HG03097 (cell line): ENCODE results near the gene KIF6.

ENCODE experiments used
- ATAC-seq: cut with Tn5 transposase; IDR thresholded peaks from one replicate; pipeline ENCODE4 v1.9.1; 2021; ENCODE audit not compliant: unreplicated experiment, low FRiP score

Gene KIF6

GRCh38 chr6:39466631-39467030 is 258.6 kb downstream of the KIF6 start:
- ATAC-seq, result no peak

DNA sequence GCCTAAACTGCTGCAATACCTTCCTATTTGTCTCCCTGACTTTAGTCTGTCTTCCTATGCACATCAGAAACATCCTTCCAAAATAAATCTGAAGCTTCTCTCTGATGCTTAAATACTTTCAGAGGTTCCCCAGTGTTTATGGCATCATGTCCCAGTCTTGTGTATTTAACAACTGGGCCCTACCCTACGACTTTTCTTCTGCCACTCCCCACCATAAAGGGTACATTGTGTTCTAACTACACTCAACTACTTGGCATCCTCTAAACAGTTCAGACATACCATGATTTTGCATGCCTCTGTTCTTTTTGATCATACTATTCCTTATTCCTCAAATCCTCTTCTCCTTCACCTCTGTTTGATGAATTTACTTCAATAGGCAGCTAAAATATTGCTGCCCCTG is 259.7 kb downstream of the KIF6 start:
- ATAC-seq, result no peak

GRCh38 chr6:39464067-39464466 is 261.1 kb downstream of the KIF6 start:
- ATAC-seq, result no peak

- ATAC-seq, result no peak
Observed at GRCh38 chr6:39453956-39454524, 271.2 kb downstream of the KIF6 start.

DNA sequence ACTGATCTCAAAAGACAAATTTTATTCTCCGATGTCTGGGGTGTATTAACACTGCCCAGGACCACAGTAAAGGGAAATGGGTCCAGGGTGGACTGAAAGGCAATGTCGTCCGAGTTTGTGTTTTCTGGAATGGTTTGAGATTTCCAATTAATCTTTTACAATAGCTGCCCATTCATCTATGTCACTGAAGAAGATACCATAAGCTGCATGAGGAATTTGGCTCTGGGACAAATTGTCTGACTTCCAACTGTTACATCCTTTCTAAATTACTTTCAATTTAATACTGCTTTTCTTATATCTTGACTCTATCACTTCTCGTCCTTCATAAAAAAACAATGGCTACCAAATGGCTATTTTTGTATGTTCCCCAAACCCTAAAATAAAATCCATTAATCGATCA is 272.0 kb downstream of the KIF6 start:
- ATAC-seq, result no peak

GRCh38 chr6:39452306-39453145 is 272.7 kb downstream of the KIF6 start:
- ATAC-seq, result no peak

DNA sequence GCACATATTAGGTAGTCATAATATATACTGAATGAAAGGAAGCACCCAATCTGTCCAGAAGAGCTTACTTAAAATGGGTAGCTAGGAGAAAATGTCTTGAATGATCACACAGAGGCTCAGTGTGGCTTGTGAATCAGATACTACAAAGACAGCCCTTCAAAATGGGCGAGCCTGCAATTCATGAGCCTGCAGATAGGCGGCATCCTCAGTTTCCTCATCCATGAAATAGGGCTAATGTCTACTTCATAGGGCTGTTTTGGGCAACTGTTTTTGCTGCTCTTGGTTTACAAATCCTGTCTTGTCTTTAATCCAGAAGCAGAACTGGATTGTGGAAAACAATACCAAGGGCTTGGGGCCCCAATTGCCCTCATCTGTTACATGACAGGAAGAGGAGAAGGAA is 273.4 kb downstream of the KIF6 start:
- no peak for ATAC-seq

GRCh38 chr6:39449022-39449421 is 276.2 kb downstream of the KIF6 start:
- ATAC-seq, result no peak

DNA sequence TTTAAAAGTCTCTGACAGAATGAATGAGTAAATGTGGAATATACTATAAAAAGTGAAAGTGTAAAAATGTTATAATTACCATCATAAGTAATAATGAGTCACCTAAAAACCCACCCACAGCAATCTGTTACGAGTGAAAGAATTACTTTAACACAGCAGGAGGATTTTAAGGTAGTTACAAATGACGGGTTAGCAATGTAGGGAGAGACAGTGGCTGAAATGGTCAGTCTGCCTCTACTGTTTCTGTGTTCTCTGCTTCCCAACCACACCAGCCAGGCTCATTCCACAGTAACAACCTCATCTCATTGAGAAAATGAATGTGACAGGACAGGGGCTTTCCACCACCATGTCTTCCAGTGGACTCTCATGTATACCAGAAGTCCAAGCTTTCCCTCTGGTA is 278.3 kb downstream of the KIF6 start:
- no peak for ATAC-seq

GRCh38 chr6:39445667-39446066 is 279.5 kb downstream of the KIF6 start:
- ATAC-seq, result no peak

DNA sequence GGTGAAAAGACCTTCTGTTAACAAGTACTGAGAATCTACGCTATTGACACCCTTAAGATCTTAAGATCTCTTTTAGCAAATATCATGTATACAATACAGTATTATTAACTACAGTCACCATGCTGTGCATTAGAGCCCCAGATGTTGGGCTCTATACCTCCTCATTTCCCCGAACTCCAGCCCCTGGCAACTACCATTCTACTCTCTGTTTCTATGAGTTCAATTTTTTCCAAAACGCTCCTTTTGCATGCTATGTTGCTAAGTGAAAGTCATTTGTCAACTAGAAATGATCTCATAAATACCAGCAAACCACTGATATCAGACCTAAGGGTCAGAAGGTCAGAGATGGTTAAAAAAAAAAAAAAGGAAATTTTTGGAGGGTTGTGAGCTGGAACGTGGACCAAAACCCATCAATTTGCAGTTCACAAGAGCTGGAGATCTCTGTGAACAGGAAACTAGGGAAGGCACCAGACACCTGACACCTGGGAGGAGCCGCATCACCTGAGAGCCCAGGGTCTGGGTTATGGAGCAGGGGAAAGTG is 280.7 kb downstream of the KIF6 start:
- no peak for ATAC-seq

- ATAC-seq, result no peak
Observed at GRCh38 chr6:39441986-39442385, 283.2 kb downstream of the KIF6 start.

GRCh38 chr6:39441301-39441700 is 283.9 kb downstream of the KIF6 start:
- no peak for ATAC-seq

- ATAC-seq, result no peak
Observed at GRCh38 chr6:39440039-39440426, 285.2 kb downstream of the KIF6 start.

- ATAC-seq, result no peak
Observed at GRCh38 chr6:39439342-39440038, 285.7 kb downstream of the KIF6 start.

- ATAC-seq, result no peak
Observed at GRCh38 chr6:39433630-39434029, 291.6 kb downstream of the KIF6 start.

DNA sequence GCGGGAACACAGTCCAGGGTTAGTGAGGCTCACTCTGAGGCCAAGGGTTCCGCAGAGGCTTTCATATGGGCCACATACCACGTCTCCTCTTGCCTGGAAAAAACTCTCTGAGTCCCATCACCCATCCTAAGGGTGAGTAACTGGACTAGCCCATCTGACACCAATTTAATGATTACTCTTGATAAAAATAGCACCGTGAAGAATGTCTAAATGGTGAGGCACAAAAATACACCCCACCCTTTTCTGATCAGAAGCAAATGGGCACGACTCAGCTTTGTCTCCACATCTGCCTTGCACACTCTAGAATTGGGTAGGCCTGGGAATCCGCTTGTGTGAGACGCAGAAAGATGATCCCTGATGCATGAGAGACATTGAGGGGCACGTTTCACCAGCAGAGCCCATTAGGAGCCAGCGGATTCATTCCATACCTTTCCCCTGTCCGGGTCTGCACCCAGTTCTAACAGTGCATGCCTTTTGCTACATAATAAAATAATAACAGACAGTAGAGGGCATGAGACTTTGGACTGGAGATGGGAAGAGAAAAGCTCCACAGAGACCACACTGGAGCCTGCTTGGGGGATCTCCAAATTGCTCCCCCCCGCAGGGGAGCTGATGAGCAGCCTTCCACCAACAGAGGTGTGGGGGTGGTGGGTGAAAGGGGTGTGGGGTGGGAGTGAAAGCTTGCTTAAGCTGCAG is 292.7 kb downstream of the KIF6 start:
- ATAC-seq, result no peak

DNA sequence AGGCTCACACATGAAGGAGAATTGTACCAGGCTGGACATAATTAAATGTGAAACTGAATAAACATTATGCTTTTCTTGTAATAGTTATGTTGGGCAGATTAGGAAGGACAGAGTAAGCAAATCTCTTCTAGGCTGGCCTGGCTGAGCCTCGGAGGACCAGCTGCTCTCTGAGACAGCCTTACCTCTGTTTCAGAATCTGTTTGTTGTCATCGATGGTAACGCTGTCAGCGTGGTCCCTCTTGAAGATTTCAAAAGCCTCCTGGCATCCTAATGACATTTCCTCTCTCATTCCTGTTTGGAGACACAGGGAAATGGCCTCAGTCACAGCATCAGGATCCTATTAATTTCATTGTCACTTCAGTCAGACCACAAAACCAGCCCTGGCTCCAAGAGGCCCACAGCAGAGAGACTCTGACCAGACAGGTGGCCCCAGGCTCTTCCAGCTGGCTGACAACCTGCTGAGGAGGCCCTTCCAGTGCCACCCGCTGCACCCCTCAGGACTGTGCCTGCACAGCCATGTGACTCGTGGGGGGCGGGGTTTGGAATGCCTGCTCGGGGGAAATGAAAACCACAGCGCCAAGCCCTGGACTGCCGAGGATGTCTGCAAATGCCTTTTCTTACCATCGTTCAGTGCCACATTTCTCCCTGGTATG is 294.2 kb downstream of the KIF6 start:
- no peak for ATAC-seq

DNA sequence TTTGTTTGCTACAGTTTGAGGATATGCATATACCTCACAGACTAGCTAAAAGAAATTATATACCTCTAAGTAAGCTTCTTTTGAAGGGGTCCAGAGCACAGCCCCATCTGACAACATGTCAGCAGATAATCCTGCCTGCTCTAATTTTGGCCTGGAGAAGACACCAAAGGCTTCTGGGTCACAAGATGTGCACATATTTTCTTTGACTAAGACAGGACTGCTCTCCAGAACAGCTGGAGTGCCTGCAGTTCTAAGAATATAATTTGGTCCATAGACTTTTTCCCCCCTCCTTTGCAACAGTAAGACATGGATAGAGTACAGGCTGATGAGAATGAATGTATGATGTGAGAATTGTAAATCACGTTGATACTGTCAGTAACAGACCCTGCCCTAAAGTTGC is 294.8 kb downstream of the KIF6 start:
- no peak for ATAC-seq

GRCh38 chr6:39428816-39429215 is 296.4 kb downstream of the KIF6 start:
- ATAC-seq, result no peak
